NK-92 (cell line): Measurements from ENCODE around the gene ACSF2.
"Not testable (repeated sequence)": the region's sequence is repeated elsewhere in the genome, so short reads cannot be mapped to it uniquely, and the experiment has no call there.

Experiments
- DNase-seq: peaks from one replicate; lab custom pipeline; 2025; ENCODE audit not compliant: unreplicated experiment; lab: John Stamatoyannopoulos, UW

The ACSF2 gene, protein sequence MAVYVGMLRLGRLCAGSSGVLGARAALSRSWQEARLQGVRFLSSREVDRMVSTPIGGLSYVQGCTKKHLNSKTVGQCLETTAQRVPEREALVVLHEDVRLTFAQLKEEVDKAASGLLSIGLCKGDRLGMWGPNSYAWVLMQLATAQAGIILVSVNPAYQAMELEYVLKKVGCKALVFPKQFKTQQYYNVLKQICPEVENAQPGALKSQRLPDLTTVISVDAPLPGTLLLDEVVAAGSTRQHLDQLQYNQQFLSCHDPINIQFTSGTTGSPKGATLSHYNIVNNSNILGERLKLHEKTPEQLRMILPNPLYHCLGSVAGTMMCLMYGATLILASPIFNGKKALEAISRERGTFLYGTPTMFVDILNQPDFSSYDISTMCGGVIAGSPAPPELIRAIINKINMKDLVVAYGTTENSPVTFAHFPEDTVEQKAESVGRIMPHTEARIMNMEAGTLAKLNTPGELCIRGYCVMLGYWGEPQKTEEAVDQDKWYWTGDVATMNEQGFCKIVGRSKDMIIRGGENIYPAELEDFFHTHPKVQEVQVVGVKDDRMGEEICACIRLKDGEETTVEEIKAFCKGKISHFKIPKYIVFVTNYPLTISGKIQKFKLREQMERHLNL

GRCh38 chr17:50425682-50426471, at the start of gene ACSF2:
ACSF2 (plus strand) TSS chr17:50426218; CDS start chr17:50426262, 44 bp downstream.
- DNase-seq, result no peak

DNA sequence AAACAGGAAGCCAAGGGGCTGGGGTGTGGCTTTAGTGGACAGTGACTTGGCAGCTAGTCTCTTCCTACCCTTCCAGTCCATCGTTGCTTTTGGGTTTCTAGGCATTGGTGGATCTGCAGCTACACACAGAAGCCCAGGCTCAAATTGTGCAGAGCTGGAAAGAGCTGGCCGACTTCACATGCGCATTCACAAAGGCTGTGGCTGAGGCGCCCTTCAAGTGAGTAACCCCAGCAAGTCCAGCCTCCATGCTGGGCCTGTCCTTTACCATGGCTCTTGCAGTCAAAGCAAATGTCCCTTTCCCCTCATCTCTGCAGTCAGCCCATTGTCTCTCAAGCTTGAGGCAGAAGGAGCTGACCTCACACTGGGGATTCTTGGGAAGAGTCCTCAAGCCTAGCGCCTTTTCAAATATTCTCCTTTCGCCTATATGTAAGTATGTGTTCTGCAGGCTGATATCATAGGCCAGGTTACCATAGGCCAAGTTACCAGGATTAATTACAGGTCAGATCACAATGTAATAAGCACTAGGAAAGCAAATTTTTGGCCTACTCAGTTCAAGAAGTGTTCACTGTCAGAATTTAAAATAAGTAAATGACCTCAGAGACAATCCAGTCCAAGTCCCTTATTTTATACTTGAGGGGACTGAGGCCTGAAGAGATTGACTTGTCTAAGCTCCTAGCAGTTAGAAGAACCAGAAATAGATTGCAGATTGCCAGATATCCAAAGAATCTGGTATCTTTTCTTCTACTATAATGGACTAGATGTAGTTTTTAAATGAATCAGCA, 46.5 kb upstream of the ACSF2 start:
- no peak for DNase-seq

DNA sequence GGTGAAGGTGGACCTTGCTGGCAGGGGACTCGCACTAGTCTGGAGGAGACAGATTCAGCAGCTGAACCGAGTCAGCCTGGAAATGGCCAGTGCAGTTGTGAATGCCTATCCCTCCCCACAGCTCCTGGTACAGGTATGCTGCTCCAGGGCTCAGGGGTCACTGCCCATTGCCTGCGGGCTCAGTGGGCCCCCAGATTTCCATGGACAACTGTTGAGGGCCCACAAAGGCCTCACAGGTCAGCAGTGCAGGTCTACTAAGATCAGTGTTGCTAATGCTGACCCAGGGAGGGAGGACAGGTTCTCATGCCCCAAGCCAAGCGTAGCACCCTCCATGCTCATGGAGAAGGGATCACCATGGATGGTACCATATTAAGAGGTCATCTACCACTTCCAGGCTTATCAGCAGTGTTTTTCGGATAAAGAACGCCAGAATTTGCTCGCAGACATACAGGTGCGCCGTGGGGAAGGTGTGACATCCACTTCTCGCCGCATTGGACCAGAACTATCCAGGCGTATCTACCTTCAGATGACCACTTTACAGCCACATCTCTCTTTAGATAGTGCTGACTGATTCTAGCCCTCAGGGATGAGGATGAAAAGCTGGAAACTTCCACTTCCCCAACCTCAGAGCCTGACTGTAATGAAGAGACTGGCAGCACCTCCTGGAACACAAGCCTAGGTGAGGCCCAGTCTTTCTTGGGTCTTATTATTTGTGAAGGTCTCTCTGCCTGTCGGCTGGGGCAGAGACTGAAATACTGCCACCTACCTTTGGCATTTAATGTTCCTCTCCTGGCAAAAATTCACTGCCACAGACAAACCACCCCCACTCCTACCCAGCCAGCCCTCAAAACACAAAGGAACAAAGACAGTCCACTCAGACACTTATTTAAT, 45.4 kb upstream of the ACSF2 start:
- no peak for DNase-seq

DNA sequence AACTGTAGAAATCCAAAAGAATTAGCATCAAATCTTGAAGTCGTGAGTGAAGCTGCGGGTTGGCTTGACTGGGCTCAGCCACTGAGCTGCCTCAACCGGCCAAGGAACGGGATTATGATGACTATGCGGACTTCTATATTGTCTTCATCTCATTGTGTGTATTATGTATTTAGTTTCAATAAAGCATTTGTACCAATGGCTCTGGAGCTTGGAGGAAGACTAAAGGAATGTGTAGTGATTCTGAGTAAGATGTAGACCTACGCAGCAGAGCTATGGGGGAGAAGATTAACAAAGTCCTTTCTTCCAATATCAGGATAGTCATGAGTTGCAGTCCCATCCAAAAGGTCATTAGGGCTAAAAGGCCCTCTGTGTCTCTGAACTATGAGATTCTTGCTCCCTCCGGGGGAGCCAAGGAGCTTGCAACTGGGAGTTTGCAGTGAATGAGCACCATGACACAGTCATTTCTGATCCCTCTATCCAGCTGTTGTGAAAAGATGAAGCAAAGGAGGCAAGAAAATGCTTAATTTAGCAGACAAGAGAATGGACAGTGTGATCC, 44.7 kb upstream of the ACSF2 start:
- DNase-seq, result no peak

- no peak for DNase-seq
Measured at GRCh38 chr17:50381920-50382319, 44.1 kb upstream of the ACSF2 start.

DNA sequence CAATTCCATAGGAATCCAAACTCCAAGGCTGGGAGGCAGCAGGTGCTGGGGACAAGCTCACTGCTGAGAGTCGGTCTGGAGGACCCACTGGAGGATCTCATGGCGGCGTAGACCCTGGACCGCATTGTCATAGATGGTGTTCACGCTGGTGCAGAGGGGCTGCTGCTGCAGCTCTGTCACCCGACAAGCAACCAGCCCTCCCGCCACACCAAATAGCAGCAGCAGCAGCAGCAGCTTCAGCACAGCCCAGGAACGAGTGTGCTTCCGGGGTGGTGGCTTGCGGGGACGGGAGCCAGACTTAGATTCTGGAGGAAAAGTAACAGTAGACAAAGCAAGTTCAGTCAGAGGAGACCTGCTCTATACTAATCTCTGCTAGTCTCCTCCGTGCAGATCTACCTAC, 43.1 kb upstream of the ACSF2 start:
- DNase-seq, result no peak

GRCh38 chr17:50386510-50386909, 39.5 kb upstream of the ACSF2 start:
- DNase-seq, result no peak

- no peak for DNase-seq
Measured at GRCh38 chr17:50388728-50389127, 37.3 kb upstream of the ACSF2 start.

DNA sequence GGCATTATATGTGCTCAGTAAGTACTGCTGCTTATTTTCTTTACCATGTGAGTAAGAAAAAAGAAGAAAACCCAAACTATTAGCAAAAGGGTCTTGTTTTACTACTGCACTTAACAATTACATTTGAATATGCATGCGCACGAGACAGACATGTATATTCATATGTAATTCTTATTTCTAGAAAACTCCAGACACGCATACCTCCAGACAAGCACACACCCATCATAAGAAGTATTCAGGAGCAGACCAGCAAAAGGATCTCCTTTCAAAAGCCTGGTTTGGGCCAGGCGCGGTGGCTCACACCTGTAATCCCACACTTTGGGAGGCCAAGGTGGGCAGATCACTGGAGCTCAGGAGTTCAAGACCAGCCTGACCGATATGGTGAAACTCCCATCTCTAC, 36.5 kb upstream of the ACSF2 start:
- DNase-seq, result no peak

DNA sequence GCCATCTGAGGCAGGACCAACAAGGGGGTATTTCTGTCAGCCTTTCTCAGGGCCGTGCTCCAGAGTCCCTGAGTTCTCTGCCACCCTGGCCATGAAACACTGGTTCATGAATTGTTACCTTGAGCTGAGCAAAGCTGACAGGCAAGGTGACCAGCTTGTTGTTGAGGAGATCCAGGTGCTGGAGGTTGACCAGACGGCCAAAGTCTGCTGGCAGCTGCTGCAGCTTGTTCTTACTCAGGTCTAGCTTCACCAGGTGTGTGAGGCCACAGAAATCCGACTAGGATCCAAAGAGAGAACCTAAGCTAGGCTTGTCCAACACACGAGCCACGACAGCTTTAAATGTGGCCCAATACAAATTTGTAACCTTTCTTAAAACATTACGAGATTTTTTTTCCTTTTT, 33.4 kb upstream of the ACSF2 start:
- DNase-seq, result no peak

DNA sequence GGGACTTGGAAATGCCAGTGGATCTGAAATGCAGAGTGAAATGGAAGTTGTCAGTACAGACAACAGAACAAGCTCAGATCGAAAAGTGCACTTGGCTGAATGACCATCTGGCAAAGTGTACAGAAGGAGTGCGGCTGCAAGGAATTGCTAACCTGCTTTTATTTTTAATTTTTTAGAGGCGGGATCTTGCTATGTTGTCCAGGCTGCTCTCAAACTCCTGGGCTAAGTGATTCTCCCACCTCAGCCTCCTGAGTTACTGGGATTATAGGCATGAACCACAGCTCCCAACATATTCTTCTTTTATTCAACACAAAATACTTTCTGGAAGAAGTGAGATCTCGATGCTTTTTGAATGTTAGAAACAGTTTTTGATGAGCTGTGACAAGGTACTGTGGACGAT, 32.3 kb upstream of the ACSF2 start:
- DNase-seq, result no peak

GRCh38 chr17:50394711-50395110, 31.3 kb upstream of the ACSF2 start:
- no peak for DNase-seq

GRCh38 chr17:50396261-50397110, 29.5 kb upstream of the ACSF2 start:
- DNase-seq, result no peak

- peak; percentile 42 for DNase-seq
Measured at GRCh38 chr17:50397111-50397918, 28.7 kb upstream of the ACSF2 start, which contains the start of gene LRRC59. LRRC59 (minus strand) TSS chr17:50397523; CDS start chr17:50397317, 206 bp downstream.

DNA sequence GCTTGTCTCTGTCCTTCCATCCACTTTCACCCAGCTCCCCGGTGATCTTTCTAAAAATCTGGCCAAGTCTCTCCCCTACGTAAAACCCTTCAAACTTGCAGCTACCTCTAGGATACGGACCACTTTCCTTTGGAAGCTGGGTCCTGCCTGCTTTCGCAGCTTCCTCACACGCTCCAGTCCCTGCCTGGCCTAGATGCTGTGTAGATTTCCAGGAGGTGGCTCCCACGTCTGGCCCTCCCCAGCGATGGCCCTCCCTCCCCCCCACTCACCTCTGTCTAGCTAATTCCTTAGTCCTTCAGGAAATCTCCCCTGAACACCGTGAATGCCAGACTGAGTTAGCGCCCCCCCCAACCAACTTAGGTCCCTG, 28.1 kb upstream of the ACSF2 start:
- DNase-seq, result no peak

DNA sequence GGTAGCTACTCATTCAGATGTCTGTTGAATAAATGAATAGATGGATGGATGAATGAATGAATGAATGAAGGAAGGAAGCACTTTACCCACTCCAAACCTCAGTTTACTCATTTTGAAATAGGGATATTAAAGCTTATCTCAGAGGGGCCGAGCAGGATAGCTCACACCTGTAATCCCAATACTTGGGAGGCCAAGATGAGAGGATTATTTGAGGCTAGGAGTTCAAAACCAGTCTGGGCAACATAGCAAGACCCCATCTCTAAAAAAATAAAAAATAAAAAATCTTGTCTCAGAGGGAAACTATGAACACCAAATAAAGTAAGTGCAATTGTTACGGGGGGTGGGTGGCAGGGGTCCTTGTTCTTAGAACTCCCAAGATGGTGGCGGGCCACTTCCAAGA, 27.3 kb upstream of the ACSF2 start:
- not testable (repeated sequence) for DNase-seq

GRCh38 chr17:50399591-50399990, 26.4 kb upstream of the ACSF2 start:
- DNase-seq, result not testable (repeated sequence)

- not testable (repeated sequence) for DNase-seq
Measured at GRCh38 chr17:50405351-50405750, 20.7 kb upstream of the ACSF2 start.
